Liver (tissue), 9 donors: Measurements from ENCODE around the gene TTC39A. TPM values are rescaled to one million over a fixed set of nuclear protein-coding genes. Genes with fewer than 3 reads are reported as not detected.

Experiments
- DNase-seq: peaks from one replicate; pipeline ENCODE4 v3.0.0-alpha.2; 2017; ENCODE audit warnings: low spot score
- H3K27ac ChIP-seq, 2 donors: one replicate each; pipeline ENCODE4 v1.7.0; 2013; ENCODE audit warnings: inconsistent platforms in 2 of 2, low read length in 2 of 2, control low read depth in 1 of 2, low read depth in 1 of 2, mild to moderate bottlenecking in 1 of 2
- H3K27me3 ChIP-seq, 4 donors: one replicate each; pipeline versions ENCODE4 v1.6.1 to v1.7.0; 2013; ENCODE audit warnings: low read length in 3 of 4, inconsistent platforms in 1 of 4, mild to moderate bottlenecking in 1 of 4, moderate library complexity in 1 of 4; ENCODE audit not compliant: control insufficient read depth in 4 of 4, insufficient read depth in 4 of 4
- H3K36me3 ChIP-seq, 4 donors: one replicate each; pipeline versions ENCODE4 v1.6.1 to v1.7.0; 2013; ENCODE audit warnings: low read length in 3 of 4, mild to moderate bottlenecking in 3 of 4, low read depth in 1 of 4, moderate library complexity in 1 of 4; ENCODE audit not compliant: control insufficient read depth in 4 of 4, insufficient read depth in 3 of 4
- H3K4me1 ChIP-seq, 4 donors: one replicate each; pipeline versions ENCODE4 v1.6.1 to v1.7.0; 2013; ENCODE audit warnings: low read length in 3 of 4, mild to moderate bottlenecking in 3 of 4, moderate library complexity in 1 of 4; ENCODE audit not compliant: control insufficient read depth in 4 of 4, insufficient read depth in 4 of 4
- H3K4me3 ChIP-seq, 3 donors: one replicate each; pipeline versions ENCODE4 v1.6.1 to v1.7.0; 2013; ENCODE audit warnings: low read length in 3 of 3, control low read depth in 1 of 3, low read depth in 1 of 3, mild to moderate bottlenecking in 1 of 3
- H3K9ac ChIP-seq, 2 donors: one replicate each; pipeline ENCODE4 v1.7.0; 2013; ENCODE audit warnings: low read length in 2 of 2, mild to moderate bottlenecking in 2 of 2, moderate library complexity in 2 of 2, control low read depth in 1 of 2, low read depth in 1 of 2
- H3K9me3 ChIP-seq, 4 donors: one replicate each; pipeline versions ENCODE4 v1.6.1 to v1.7.0; 2013; ENCODE audit warnings: low read length in 3 of 4; ENCODE audit not compliant: control insufficient read depth in 4 of 4
- ATF3 ChIP-seq: IDR thresholded peaks from 2 replicates; pipeline ENCODE4 v1.6.1; 2016; ENCODE audit warnings: antibody characterized with exemption
- CTCF ChIP-seq: fragments of 150-350 bp; IDR thresholded peaks from 2 replicates; pipeline ENCODE4 v1.5.1; 2017; ENCODE audit warnings: improper control_type of control experiment, low read depth, low read length; ENCODE audit not compliant: missing input control
- EGR1 ChIP-seq, 2 donors: IDR thresholded peaks; 2 replicates each; pipeline ENCODE4 v1.6.1; 2016 to 2018; ENCODE audit warnings: antibody characterized with exemption in 2 of 2, low read depth in 2 of 2
- FOXA1 ChIP-seq: IDR thresholded peaks from 2 replicates; pipeline ENCODE4 v1.6.1; 2016; ENCODE audit warnings: antibody characterized with exemption
- FOXA2 ChIP-seq: IDR thresholded peaks from 2 replicates; pipeline ENCODE4 v1.6.1; 2016; ENCODE audit warnings: antibody characterized with exemption
- GABPA ChIP-seq, 2 donors: IDR thresholded peaks in 1 of 2; conservative IDR thresholded peaks in 1 of 2; 2 replicates each; pipeline ENCODE4 v1.6.1; 2016; ENCODE audit warnings: antibody characterized with exemption in 2 of 2, mild to moderate bottlenecking in 1 of 2, moderate library complexity in 1 of 2
- HNF4A ChIP-seq, 2 donors: conservative IDR thresholded peaks; 2 replicates each; pipeline ENCODE4 v1.6.1; 2016; ENCODE audit warnings: antibody characterized with exemption in 2 of 2, mild to moderate bottlenecking in 2 of 2
- HNF4G ChIP-seq: IDR thresholded peaks from 2 replicates; pipeline ENCODE4 v1.6.1; 2016; ENCODE audit warnings: antibody characterized with exemption
- JUND ChIP-seq, 2 donors: IDR thresholded peaks; 2 replicates each; pipeline ENCODE4 v1.6.1; 2016; ENCODE audit warnings: antibody characterized with exemption in 2 of 2
- MAX ChIP-seq: IDR thresholded peaks from 2 replicates; pipeline ENCODE4 v1.6.1; 2016; ENCODE audit warnings: antibody characterized with exemption
- NR2F2 ChIP-seq: IDR thresholded peaks from 2 replicates; pipeline ENCODE4 v1.6.1; 2016; ENCODE audit warnings: antibody characterized with exemption
- RAD21 ChIP-seq, 2 donors: IDR thresholded peaks; 2 replicates each; pipeline ENCODE4 v1.6.1; 2016; ENCODE audit warnings: antibody characterized with exemption in 2 of 2, mild to moderate bottlenecking in 2 of 2
- REST ChIP-seq: IDR thresholded peaks from 2 replicates; pipeline ENCODE4 v1.6.1; 2016; ENCODE audit warnings: antibody characterized with exemption, mild to moderate bottlenecking
- RXRA ChIP-seq, 2 donors: IDR thresholded peaks; 2 replicates each; pipeline ENCODE4 v1.6.1; 2017 to 2018; ENCODE audit warnings: antibody characterized with exemption in 2 of 2, mild to moderate bottlenecking in 1 of 2
- SP1 ChIP-seq: IDR thresholded peaks from 2 replicates; pipeline ENCODE4 v1.6.1; 2018; ENCODE audit warnings: antibody characterized with exemption, mild to moderate bottlenecking
- TAF1 ChIP-seq: conservative IDR thresholded peaks from 2 replicates; pipeline ENCODE4 v1.6.1; 2016; ENCODE audit warnings: antibody characterized with exemption, mild to moderate bottlenecking
- YY1 ChIP-seq: IDR thresholded peaks from 2 replicates; pipeline ENCODE4 v1.6.1; 2016; ENCODE audit warnings: antibody characterized with exemption, mild to moderate bottlenecking
- ZBTB33 ChIP-seq: IDR thresholded peaks from 2 replicates; pipeline ENCODE4 v1.6.1; 2016; ENCODE audit warnings: antibody characterized with exemption
- WGBS: extraction: QIAGEN DNeasy Blood & Tissue Kit; methylation state at CpG from one replicate; pipeline ENCODE4 v1.1.7; 2013; 5-methylcytosine and 5-hydroxymethylcytosine counted together
- polyA plus RNA-seq, 2 donors: library from polyadenylated mRNA; stranded (reverse) in 1 of 2; unstranded in 1 of 2; fragments of 200-250 nt in 1 of 2; fragments of >200 nt in 1 of 2; fragmentation: Nextera tagmentation in 1 of 2; extraction: Ambion mirVana in 1 of 2; gene quantifications; one replicate each; pipeline versions ENCODE4 v1.2.1 to v1.2.3, GENCODE V29; 2013 to 2015
- total RNA-seq, 2 donors: library from RNA; depleted of rRNA; stranded (reverse); fragments of >200 nt; gene quantifications; one replicate each; pipeline ENCODE4 v1.2.3, GENCODE V29; 2014
- donor health status: healthy.
- donor health status: healthy.
- donor health status: healthy.
- donor health status: healthy.
- donor health status: healthy.

TTC39A gene
- total and polyA plus RNA-seq, 4 donors: 0.32 to 1.9 (median 1.4) TPM

GRCh38 chr1:51322417-51323101 lies 7.8 kb downstream of the TTC39A start:
- Histone ChIP-seq H3K9ac (no peak overlapping the region), H3K9me3 (no peaks in the 10 kb centered on the region), H3K4me3 (no peak overlapping the region), H3K27me3 (no peaks in the 10 kb centered on the region), H3K36me3 (no peaks in the 10 kb centered on the region), H3K27ac (no peak overlapping the region), H3K4me1 (no peaks in the 10 kb centered on the region)
- no peak for TF ChIP-seq ATF3
- TF ChIP-seq CTCF: no peak
- WGBS: 96% methylated on average over 4 of the region's 4 CpGs
- DNase-seq: no peak

GRCh38 chr1:51321924-51322280 lies 8.5 kb downstream of the TTC39A start:
- Histone ChIP-seq H3K27ac (no peak overlapping the region), H3K9ac (no peak overlapping the region)
- no peak for DNase-seq

More at GRCh38 chr1:51321924-51322280, 8.5 kb downstream of the TTC39A start:
- Histone ChIP-seq H3K4me1 (no peaks in the 10 kb centered on the region), H3K4me3 (no peak overlapping the region), H3K36me3 (no peaks in the 10 kb centered on the region), H3K27me3 (no peaks in the 10 kb centered on the region), H3K9me3 (no peaks in the 10 kb centered on the region)
- no peak for TF ChIP-seq FOXA2
- no peak for TF ChIP-seq RAD21 (IDR thresholded peaks at IDR 0.05)
- no peak for TF ChIP-seq RXRA (IDR thresholded peaks at IDR 0.05)
- no peak for TF ChIP-seq ATF3
- TF ChIP-seq ZBTB33: no peak
- no peak for TF ChIP-seq CTCF
- no peak for TF ChIP-seq REST
- TF ChIP-seq SP1: no peak
- TF ChIP-seq FOXA1: no peak
- no peak for TF ChIP-seq EGR1 (IDR thresholded peaks at IDR 0.05; ENCODE audit: low read depth in 2 of 2)
- TF ChIP-seq TAF1: no peak
- TF ChIP-seq HNF4G: no peak
- TF ChIP-seq YY1: no peak
- no peak for TF ChIP-seq JUND (IDR thresholded peaks at IDR 0.05)
- TF ChIP-seq MAX: no peak
- TF ChIP-seq NR2F2: no peak
- TF ChIP-seq GABPA (IDR thresholded peaks at IDR 0.05 in 1 of 2, conservative IDR thresholded peaks at IDR 0.05 in 1 of 2): no peak
- no peak for TF ChIP-seq HNF4A (conservative IDR thresholded peaks at IDR 0.05)
- 96% methylated on average over 2 of the region's 2 CpGs for WGBS
